Measurements from ENCODE around the gene ZSWIM8.

ZSWIM8 gene

DNA sequence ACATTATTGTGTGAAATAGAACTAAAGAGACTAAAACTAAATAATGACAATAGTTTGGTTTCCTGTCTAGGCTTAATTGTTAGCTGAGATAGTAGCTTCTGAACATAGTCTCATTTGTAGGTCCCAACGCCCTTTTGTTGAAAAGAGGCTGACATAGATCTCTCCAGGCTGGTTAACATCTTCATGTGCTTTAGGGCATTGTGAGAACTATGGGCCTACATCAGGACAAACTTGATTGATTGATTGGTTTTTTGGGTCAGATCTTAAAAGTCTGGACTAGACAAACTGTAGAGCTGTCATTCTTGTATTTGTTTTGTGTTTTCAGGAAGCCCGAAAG is 2.7 kb upstream of the ZSWIM8 start:
- TF ChIP-seq, protein P1, sequence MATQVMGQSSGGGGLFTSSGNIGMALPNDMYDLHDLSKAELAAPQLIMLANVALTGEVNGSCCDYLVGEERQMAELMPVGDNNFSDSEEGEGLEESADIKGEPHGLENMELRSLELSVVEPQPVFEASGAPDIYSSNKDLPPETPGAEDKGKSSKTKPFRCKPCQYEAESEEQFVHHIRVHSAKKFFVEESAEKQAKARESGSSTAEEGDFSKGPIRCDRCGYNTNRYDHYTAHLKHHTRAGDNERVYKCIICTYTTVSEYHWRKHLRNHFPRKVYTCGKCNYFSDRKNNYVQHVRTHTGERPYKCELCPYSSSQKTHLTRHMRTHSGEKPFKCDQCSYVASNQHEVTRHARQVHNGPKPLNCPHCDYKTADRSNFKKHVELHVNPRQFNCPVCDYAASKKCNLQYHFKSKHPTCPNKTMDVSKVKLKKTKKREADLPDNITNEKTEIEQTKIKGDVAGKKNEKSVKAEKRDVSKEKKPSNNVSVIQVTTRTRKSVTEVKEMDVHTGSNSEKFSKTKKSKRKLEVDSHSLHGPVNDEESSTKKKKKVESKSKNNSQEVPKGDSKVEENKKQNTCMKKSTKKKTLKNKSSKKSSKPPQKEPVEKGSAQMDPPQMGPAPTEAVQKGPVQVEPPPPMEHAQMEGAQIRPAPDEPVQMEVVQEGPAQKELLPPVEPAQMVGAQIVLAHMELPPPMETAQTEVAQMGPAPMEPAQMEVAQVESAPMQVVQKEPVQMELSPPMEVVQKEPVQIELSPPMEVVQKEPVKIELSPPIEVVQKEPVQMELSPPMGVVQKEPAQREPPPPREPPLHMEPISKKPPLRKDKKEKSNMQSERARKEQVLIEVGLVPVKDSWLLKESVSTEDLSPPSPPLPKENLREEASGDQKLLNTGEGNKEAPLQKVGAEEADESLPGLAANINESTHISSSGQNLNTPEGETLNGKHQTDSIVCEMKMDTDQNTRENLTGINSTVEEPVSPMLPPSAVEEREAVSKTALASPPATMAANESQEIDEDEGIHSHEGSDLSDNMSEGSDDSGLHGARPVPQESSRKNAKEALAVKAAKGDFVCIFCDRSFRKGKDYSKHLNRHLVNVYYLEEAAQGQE (IDR thresholded peaks at IDR 0.05; ENCODE audit: insufficient read depth in 1 of 2, low read depth in 2 of 2, low read length in 2 of 2) = no peak
- no peak for TF ChIP-seq FOXP2 (optimal IDR thresholded peaks at IDR 0.05; ENCODE audit: borderline replicate concordance, extremely low read depth, extremely low read length, insufficient read depth)
- no peak for TF ChIP-seq TAF1 (IDR thresholded peaks at IDR 0.05; ENCODE audit: borderline replicate concordance, insufficient read depth, low read length)
- TF ChIP-seq POLR2AphosphoS5 (IDR thresholded peaks at IDR 0.05; ENCODE audit: low read depth, low read length) = no peak
- TF ChIP-seq SIN3A (IDR thresholded peaks at IDR 0.05; ENCODE audit: borderline replicate concordance, insufficient read depth, low read length) = no peak

GRCh38 chr10:73785721-73786511 is 510 bp downstream of the ZSWIM8 start:
- TF ChIP-seq FOXP2 (optimal IDR thresholded peaks at IDR 0.05; ENCODE audit: borderline replicate concordance, extremely low read depth, extremely low read length, insufficient read depth) (no peak), TAF1 (IDR thresholded peaks at IDR 0.05; ENCODE audit: borderline replicate concordance, insufficient read depth, low read length) (no peak), SIN3A (IDR thresholded peaks at IDR 0.05; ENCODE audit: borderline replicate concordance, insufficient read depth, low read length) (peak; percentile 61; the same call in 1 of the 2 replicates)
- TF ChIP-seq, protein P1 (IDR thresholded peaks at IDR 0.05; ENCODE audit: insufficient read depth in 1 of 2, low read depth in 2 of 2, low read length in 2 of 2) = peak; percentile 74 to 89

- no peak for TF ChIP-seq FOXP2 (optimal IDR thresholded peaks at IDR 0.05; ENCODE audit: borderline replicate concordance, extremely low read depth, extremely low read length, insufficient read depth)
- no peak for TF ChIP-seq SIN3A (IDR thresholded peaks at IDR 0.05; ENCODE audit: borderline replicate concordance, insufficient read depth, low read length)
- TF ChIP-seq, protein P1 (IDR thresholded peaks at IDR 0.05; ENCODE audit: insufficient read depth in 1 of 2, low read depth in 2 of 2, low read length in 2 of 2) = no peak
- TF ChIP-seq POLR2AphosphoS5 (IDR thresholded peaks at IDR 0.05; ENCODE audit: low read depth, low read length) = no peak
- no peak for TF ChIP-seq TAF1 (IDR thresholded peaks at IDR 0.05; ENCODE audit: borderline replicate concordance, insufficient read depth, low read length)
These were observed 1.1 kb downstream of the ZSWIM8 start for GRCh38 chr10:73786512-73786885.

- TF ChIP-seq POLR2AphosphoS5 (IDR thresholded peaks at IDR 0.05; ENCODE audit: low read depth, low read length) (no peak), FOXP2 (optimal IDR thresholded peaks at IDR 0.05; ENCODE audit: borderline replicate concordance, extremely low read depth, extremely low read length, insufficient read depth) (no peak)
These were observed 3.7 kb downstream of the ZSWIM8 start for GRCh38 chr10:73788864-73789658.

DNA sequence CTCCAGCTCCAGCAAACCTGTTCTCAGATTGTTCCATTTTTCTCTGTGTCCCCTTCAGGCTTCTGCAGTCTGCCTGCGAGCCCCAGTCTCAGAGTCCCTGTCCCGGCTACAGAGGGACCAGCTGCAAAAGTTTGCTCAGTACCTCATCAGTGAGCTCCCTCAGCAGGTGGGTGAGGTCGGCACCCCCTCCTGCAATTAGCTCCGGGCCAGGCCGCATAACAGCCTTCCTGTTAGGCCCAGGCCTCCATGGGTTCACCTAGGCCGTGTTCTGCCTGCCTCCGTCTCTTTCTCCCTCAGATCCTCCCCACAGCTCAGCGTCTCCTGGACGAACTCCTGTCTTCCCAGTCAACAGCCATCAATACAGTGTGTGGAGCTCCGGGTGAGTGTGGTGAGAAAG is 4.3 kb downstream of the ZSWIM8 start:
- TF ChIP-seq TAF1 (IDR thresholded peaks at IDR 0.05; ENCODE audit: borderline replicate concordance, insufficient read depth, low read length) = no peak
- TF ChIP-seq FOXP2 (optimal IDR thresholded peaks at IDR 0.05; ENCODE audit: borderline replicate concordance, extremely low read depth, extremely low read length, insufficient read depth) = no peak
- no peak for TF ChIP-seq POLR2AphosphoS5 (IDR thresholded peaks at IDR 0.05; ENCODE audit: low read depth, low read length)
- no peak for TF ChIP-seq SIN3A (IDR thresholded peaks at IDR 0.05; ENCODE audit: borderline replicate concordance, insufficient read depth, low read length)
- TF ChIP-seq, protein P1 (IDR thresholded peaks at IDR 0.05; ENCODE audit: insufficient read depth in 1 of 2, low read depth in 2 of 2, low read length in 2 of 2) = no peak

Measured in PFSK-1 (cell line).